BLaER1 treated with 17β-estradiol and CSF1 and Interleukin-3, amounts not matched to agents 10 nM and 100 nM (cell line): ENCODE data around the gene NOL4L.
A peak's percentile ranks its signal among the peaks of the same experiment; 100 is the strongest.

Source experiments
- H3K27ac ChIP-seq, 11 experiments: shearing (Covaris generic); formaldehyde crosslinking; 2 replicates each; pipeline ENCODE4 v1.8.1; 2022
- H3K27me3 ChIP-seq, 11 experiments: shearing (Covaris generic); formaldehyde crosslinking; 2 replicates each; pipeline ENCODE4 v1.8.1; 2022
- H3K36me3 ChIP-seq, 11 experiments: shearing (Covaris generic); formaldehyde crosslinking; 2 replicates each; pipeline ENCODE4 v1.8.1; 2022
- H3K4me1 ChIP-seq, 10 experiments: shearing (Covaris generic); formaldehyde crosslinking; 2 replicates each; pipeline ENCODE4 v1.8.1; 2022
- H3K4me2 ChIP-seq, 11 experiments: shearing (Covaris generic); formaldehyde crosslinking; 2 replicates each; pipeline ENCODE4 v1.8.1; 2022
- H3K4me3 ChIP-seq, 10 experiments: shearing (Covaris generic); formaldehyde crosslinking; 2 replicates each; pipeline ENCODE4 v1.8.1; 2022
- H3K9ac ChIP-seq, 11 experiments: shearing (Covaris generic); formaldehyde crosslinking; 2 replicates each; pipeline ENCODE4 v1.8.1; 2022
- H3K9me3 ChIP-seq, 11 experiments: shearing (Covaris generic); formaldehyde crosslinking; replicated peaks in 1 of 11; 2 replicates each; pipeline ENCODE4 v1.8.1; 2022
- H4K20me1 ChIP-seq, 11 experiments: shearing (Covaris generic); formaldehyde crosslinking; 2 replicates each; pipeline ENCODE4 v1.8.1; 2022
- Cebpa-rat ChIP-seq, 11 experiments: shearing (Covaris generic); IDR thresholded peaks; 2 replicates each; pipeline ENCODE4 v1.8.1; 2022

NOL4L gene

DNA sequence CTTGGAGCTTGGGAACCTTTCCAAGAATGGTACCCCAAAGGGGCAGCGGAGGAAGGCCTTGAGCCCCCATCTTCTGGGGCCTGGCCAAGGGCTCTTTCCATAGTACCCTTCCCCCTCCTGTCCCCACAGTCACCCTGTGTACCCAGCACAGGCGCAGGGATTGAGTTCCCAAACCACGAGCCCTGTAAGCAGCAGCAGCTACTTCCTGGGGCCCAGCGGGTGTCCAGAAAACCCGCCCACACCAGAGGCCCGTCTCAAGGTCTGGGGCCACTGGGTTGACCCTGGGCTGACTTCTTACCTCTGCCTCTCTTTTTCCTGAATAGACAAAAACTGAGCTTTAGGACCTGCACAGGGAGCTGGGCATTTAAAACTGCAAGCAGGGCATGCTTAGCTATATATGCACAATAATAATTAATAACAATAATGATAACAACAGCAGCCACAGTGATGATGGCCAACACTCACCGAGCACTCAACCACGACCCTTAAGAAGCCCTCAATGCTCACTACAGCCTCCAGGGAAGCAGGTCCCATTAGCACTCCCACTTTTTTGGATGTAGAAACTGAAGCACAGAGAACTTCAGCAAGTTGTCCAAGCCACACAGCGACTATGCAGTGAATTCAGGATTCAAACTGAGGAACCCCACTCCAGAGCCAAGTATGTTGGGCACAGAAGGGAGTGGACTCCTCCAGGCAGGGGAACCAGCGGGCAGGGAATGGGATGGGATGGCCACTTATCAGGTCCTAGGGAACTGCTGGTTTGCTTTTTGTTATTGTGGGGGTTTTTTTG lies 14.5 kb downstream of the NOL4L start:
- Histone ChIP-seq H3K36me3 (no peaks in the 10 kb centered on the region), H3K27me3 (no peaks in the 10 kb centered on the region), H3K9me3 (no peaks in the 10 kb centered on the region), H3K27ac (peak overlapping the region in 2 of 11 experiments; percentile 1 to 29; a peak in 2 of 22 replicates), H3K4me2 (peak overlapping the region; percentile 8 to 94 (median 53); a peak in 18 of 22 replicates), H3K9ac (peak overlapping the region in 3 of 11 experiments; percentile 16 to 43 (median 18); a peak in 2 of 22 replicates), H4K20me1 (peaks cover 1 to 98% (median 39%) of the 10 kb centered on the region in 11 experiments; a peak in 16 of 22 replicates), H3K4me3 (no peak overlapping the region), H3K4me1 (peaks cover 50 to 83% (median 68%) of the 10 kb centered on the region in 10 experiments)
- no peak for TF ChIP-seq Cebpa-rat (IDR thresholded peaks at IDR 0.05)

DNA sequence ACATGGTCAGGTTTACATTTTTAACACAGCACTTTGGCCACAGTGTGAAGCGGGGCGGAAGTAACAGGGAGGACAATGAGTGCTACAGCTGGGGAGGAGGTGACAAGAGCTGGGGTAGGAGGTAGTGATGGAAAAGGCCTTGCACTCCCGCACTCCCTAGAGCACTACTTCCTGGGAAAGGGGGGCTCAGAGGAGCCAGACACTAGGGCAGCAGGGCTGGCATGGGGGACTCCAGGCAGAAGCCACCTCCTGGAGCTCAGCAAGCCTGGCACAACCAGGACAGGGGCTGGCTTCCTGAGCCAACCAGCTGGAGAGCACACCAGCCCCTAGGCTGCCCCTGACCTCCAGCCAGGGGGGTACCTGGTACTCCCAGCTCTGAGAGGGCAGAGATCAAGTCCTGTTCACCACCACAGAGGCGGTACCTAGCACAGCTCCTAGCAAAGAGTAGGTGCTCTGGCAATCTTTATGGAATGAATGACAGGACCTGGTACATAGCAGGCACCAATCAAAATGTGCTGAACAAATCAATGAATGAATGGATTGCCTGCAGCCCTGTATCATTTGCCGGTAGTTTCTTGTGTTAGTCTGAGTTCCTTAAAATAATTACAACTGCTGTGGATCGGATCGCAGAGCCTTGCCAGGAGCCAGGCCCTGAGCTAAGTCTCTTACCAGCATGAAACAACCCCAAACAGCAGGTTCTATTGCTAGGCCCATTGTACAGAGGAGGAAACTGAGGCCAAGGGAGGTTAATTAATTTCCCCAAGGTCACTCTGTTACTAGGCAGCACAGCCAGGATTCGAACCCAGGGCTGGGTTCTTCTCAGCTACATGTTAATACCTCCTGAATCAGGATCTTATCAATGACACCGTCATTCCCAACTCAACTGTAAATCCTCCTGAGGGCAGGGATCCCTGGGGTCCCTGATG lies 15.5 kb downstream of the NOL4L start:
- Histone ChIP-seq H3K9me3 (no peaks in the 10 kb centered on the region), H4K20me1 (peaks cover 6 to 98% (median 41%) of the 10 kb centered on the region in 11 experiments; a peak in 17 of 22 replicates), H3K27me3 (no peaks in the 10 kb centered on the region), H3K4me3 (no peak overlapping the region), H3K9ac (peak overlapping the region in 3 of 11 experiments; percentile 18 to 22 (median 18); a peak in 4 of 22 replicates), H3K36me3 (no peaks in the 10 kb centered on the region), H3K4me1 (peaks cover 41 to 83% (median 61%) of the 10 kb centered on the region in 10 experiments), H3K27ac (peak overlapping the region in 3 of 11 experiments; percentile 1 to 15 (median 2); a peak in 1 of 22 replicates), H3K4me2 (peak overlapping the region in 9 of 11 experiments; percentile 22 to 94 (median 57); a peak in 17 of 22 replicates)
- no peak for TF ChIP-seq Cebpa-rat (IDR thresholded peaks at IDR 0.05)

DNA sequence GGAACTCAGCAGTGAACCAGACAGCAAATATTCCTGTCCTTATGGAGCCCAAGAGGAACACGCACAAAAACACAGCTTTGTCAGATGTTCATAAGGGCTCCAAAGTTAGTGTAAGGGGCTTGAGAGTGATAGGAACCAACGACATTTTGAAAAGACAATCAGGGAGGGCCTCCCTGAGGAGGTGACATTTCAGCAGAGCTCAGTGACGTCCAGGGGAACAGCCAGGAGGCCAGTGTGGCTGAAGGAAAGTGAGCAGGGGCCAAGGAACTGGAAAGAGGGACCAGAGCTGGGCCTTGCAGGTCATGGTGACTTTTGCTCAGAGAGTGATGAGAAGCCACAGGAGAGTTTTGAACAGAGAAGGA lies 16.1 kb downstream of the NOL4L start:
- no peak for TF ChIP-seq Cebpa-rat (IDR thresholded peaks at IDR 0.05)
- Histone ChIP-seq H3K36me3 (no peaks in the 10 kb centered on the region), H3K27ac (peak overlapping the region in 2 of 11 experiments; percentile 2 to 15; a peak in 2 of 22 replicates), H3K4me1 (peaks cover 35 to 82% (median 55%) of the 10 kb centered on the region in 10 experiments), H3K9me3 (no peaks in the 10 kb centered on the region), H3K27me3 (no peaks in the 10 kb centered on the region), H3K9ac (no peak overlapping the region), H4K20me1 (peaks cover 6 to 98% (median 47%) of the 10 kb centered on the region in 11 experiments; a peak in 18 of 22 replicates), H3K4me2 (peak overlapping the region in 3 of 11 experiments; percentile 83 to 94 (median 84); a peak in 5 of 22 replicates), H3K4me3 (no peak overlapping the region)

DNA sequence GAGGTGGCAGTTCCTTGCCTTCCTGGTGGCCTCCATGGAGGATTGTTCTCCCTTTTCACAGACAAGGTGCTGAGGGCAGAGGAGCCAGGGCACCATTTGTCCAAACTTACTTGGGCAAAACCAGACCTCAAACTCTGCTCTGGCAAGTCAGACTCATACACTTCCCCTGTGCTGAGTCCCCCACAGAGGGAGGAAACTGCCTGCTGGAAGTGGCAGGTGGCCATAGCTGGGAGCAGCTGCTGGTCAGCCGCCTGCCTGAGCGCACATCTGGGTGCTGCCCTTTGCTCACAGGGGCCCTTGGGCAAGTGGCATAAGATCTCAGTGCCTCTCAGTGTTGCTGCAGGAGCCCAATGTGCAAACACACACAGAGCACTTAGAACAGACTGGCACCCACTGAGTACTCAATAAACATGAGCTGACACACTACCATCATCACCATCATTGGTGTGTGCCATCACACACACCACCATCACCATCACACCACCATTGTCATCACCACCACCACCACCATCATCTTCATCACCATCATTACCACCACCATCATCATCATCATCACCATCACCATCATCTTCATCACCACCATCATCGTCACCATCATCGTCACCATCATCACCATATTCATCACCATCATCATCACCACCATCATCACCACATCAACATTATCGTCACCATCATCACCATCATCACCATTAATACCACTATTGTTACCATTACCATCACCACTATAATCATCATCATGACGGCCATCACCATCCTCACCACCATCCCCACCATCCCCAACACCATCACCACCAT lies 17.6 kb downstream of the NOL4L start:
- Histone ChIP-seq H3K4me2 (peak overlapping the region; percentile 13 to 60 (median 45); a peak in 18 of 22 replicates), H3K4me1 (peaks cover 35 to 76% (median 51%) of the 10 kb centered on the region in 10 experiments), H3K4me3 (no peak overlapping the region), H3K27ac (peak overlapping the region in 1 of 11 experiments; percentile 17; a peak in 1 of 22 replicates), H3K27me3 (no peaks in the 10 kb centered on the region), H3K36me3 (no peaks in the 10 kb centered on the region), H3K9ac (no peak overlapping the region; a peak in 1 of 22 replicates), H3K9me3 (no peaks in the 10 kb centered on the region), H4K20me1 (peaks cover 6 to 94% (median 55%) of the 10 kb centered on the region in 11 experiments; a peak in 18 of 22 replicates)
- TF ChIP-seq Cebpa-rat (IDR thresholded peaks at IDR 0.05): no peak

DNA sequence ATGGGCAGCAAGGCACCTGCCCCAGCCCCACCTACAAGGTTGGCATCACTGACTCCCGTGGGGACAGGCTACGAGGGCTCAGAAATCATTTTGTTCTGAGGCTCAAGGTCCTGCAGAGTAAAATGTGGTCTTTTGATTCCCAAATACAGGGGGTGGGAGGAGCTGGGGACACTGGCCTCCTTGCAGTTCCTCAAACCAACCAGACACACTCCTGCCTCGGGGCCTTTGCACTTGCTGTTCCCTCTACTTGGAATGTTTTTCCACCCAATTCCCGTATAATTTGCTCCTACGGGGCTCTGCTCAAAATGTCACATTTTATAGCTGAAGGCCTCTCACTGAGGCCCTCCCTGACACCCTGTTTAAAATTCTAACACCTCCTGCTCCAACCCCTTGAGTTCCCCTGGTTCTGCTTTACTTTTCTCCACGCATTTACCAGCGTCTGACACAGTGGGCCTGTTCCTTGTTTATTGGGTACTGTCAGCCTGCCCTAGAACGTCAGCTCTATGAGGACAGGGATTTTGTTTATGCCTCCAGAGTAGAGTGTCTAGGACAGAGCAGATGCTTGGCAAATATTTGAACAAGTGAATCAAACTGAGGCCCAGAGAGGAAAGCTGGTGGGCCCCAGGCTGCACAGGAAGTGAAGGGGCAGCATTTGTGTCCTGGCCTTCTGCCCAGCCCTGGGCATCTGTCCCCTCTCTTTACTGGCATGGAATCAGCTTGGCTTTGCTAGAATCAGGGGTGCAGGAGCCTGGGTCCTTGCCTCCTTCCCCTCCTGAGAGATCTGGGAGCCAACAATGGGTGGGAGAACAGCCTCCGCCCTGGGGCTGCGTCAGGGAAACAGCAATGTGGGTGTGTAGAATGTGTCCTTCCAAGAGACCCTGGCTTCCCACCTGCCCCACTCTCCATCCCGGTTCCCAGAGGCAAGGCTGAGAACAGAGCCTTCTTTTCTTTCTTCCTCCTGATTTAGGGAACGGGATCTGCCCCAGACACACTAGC lies 18.5 kb downstream of the NOL4L start:
- Histone ChIP-seq H4K20me1 (peaks cover 6 to 94% (median 63%) of the 10 kb centered on the region in 11 experiments; a peak in 18 of 22 replicates), H3K9ac (no peak overlapping the region; a peak in 1 of 22 replicates), H3K4me3 (no peak overlapping the region), H3K4me2 (peak overlapping the region; percentile 13 to 60 (median 45); a peak in 16 of 22 replicates), H3K27ac (peak overlapping the region in 1 of 11 experiments; percentile 17; a peak in 1 of 22 replicates), H3K9me3 (no peaks in the 10 kb centered on the region), H3K4me1 (peaks cover 39 to 69% (median 54%) of the 10 kb centered on the region in 10 experiments), H3K36me3 (no peaks in the 10 kb centered on the region), H3K27me3 (no peaks in the 10 kb centered on the region)
- no peak for TF ChIP-seq Cebpa-rat (IDR thresholded peaks at IDR 0.05)

DNA sequence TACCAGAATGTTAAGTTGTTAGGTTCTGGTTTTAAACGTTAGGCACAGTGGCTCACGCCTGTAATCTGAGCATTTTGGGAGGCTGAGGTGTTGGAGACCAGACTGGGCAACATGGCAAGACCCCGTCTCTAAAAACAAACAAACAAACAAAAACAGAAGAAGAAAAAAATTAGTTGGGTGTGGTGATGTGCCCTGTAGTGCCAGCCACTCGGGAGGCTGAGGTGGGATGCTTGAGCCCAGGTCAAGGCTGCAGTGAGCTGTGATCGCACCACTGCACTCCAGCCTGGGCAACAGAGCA lies 19.4 kb downstream of the NOL4L start:
- Histone ChIP-seq H3K4me2 (peak overlapping the region in 3 of 11 experiments; percentile 57 to 74 (median 68); a peak in 4 of 22 replicates), H3K4me3 (no peak overlapping the region), H4K20me1 (peaks cover 6 to 94% (median 73%) of the 10 kb centered on the region in 11 experiments; a peak in 18 of 22 replicates), H3K9ac (no peak overlapping the region), H3K36me3 (no peaks in the 10 kb centered on the region), H3K27me3 (no peaks in the 10 kb centered on the region), H3K9me3 (no peaks in the 10 kb centered on the region), H3K27ac (no peak overlapping the region), H3K4me1 (peaks cover 39 to 68% (median 54%) of the 10 kb centered on the region in 10 experiments)
- TF ChIP-seq Cebpa-rat (IDR thresholded peaks at IDR 0.05): no peak

DNA sequence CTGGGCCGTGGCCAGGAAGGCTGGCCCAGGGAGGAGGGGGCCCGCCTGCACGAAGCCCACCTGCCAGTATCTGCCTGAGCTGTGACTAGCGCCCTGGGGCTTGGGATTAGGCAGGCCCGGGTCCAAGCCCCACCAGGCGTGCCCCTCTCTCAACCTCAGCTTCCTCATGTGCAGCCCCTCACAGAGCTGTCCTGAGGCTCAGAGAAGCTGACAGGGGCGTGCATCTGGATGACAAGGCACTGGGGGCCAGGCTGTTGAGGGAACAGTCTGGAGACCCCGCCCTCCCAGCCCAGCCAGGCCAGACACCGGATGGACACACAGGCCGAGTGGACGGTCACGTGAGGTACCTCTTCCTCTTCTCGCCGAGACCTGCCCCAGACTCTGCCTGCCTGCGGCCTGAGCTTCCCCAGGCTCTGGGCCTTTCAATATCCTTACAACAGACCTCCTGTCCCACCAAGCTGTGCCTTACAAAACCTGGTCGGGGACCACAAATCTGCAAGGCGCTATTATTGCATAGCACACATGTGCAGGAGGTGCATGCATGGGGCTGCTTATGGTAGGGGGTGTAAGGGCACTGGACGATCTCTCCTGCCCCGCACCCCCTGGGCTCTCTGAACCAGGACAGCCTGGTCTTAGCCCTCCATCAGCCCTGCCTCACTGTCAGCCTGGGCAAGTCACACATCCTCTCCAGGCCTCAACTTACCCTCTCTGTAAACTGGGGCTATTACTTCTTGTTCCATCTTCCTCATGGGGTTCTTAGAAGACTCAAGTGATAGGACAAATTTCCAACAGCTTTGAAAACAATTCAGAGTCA lies 20.0 kb downstream of the NOL4L start:
- H3K4me1 ChIP-seq: peaks cover 39 to 68% (median 54%) of the 10 kb centered on the region in 10 experiments
- H3K27ac ChIP-seq: no peak overlapping the region
- H4K20me1 ChIP-seq: peaks cover 6 to 94% (median 76%) of the 10 kb centered on the region in 11 experiments; a peak in 18 of 22 replicates
- H3K36me3 ChIP-seq: no peaks in the 10 kb centered on the region
- H3K4me3 ChIP-seq: no peak overlapping the region
- no peaks in the 10 kb centered on the region for H3K9me3 ChIP-seq
- H3K27me3 ChIP-seq: no peaks in the 10 kb centered on the region
- TF ChIP-seq Cebpa-rat (IDR thresholded peaks at IDR 0.05): no peak
- H3K4me2 ChIP-seq: peak overlapping the region in 5 of 11 experiments; percentile 12 to 74 (median 57); a peak in 9 of 22 replicates
- 0 out of 22 replicates have a peak overlapping the region, but pooled peaks of 1 of the 11 experiments have one; percentile 14 for H3K9ac ChIP-seq
